ENCODE measurements around the gene IL17C. TPM values are rescaled to one million over a fixed set of nuclear protein-coding genes. Genes with fewer than 3 reads are reported as not detected.
A peak's percentile ranks its signal among the peaks of the same experiment; 100 is the strongest.

IL17C gene
- total and polyA plus RNA-seq, 9 of the 15 experiments (the other 6 are each of a cell fraction or from before 2014, with no cell fraction given): not detected

GRCh38 chr16:88633684-88634140 is 4.7 kb upstream of the IL17C start (continued):
- TF ChIP-seq CHAMP1 (IDR thresholded peaks at IDR 0.05) (no peak), KAT8 (IDR thresholded peaks at IDR 0.05; ENCODE audit: low read depth) (no peak), ZKSCAN8 (CRISPR knock-in tag; IDR thresholded peaks at IDR 0.05) (no peak), NBN (IDR thresholded peaks at IDR 0.05; ENCODE audit: low read depth) (no peak), MAFK (IDR thresholded peaks at IDR 0.05; ENCODE audit: low read length) (no peak), HDAC3 (IDR thresholded peaks at IDR 0.05; ENCODE audit: borderline replicate concordance, partially characterized antibody) (no peak), ILF3 (IDR thresholded peaks at IDR 0.05; ENCODE audit: borderline replicate concordance) (no peak), KLF6 (CRISPR knock-in tag; IDR thresholded peaks at IDR 0.05; ENCODE audit: borderline replicate concordance) (no peak), ZNF347 (CRISPR knock-in tag; IDR thresholded peaks at IDR 0.05; ENCODE audit: low read depth) (no peak), TGIF2 (CRISPR knock-in tag; IDR thresholded peaks at IDR 0.05) (no peak), SMAD2 (IDR thresholded peaks at IDR 0.05; ENCODE audit: low read depth, low read length) (no peak), ZNF318 (IDR thresholded peaks at IDR 0.05; ENCODE audit: borderline replicate concordance in 1 of 2, low read depth in 1 of 2) (no peak), SIN3A (IDR thresholded peaks at IDR 0.05; ENCODE audit: borderline replicate concordance in 2 of 2, control insufficient read depth in 1 of 2, low read depth in 2 of 2, low read length in 2 of 2) (no peak), MCM2 (IDR thresholded peaks at IDR 0.05; ENCODE audit: low read depth) (no peak), RAD21 (CRISPR knock-in tag; conservative IDR thresholded peaks at IDR 0.05 in 1 of 2, IDR thresholded peaks at IDR 0.05 in 1 of 2) (peak in 1 of 2 experiments; percentile 58; a peak in 1 of 4 replicates), HMBOX1 (IDR thresholded peaks at IDR 0.05) (no peak)

Measured in K562 (cell line).